ENCODE data around the gene SECTM1. TPM values are rescaled to one million over a fixed set of nuclear protein-coding genes. Genes with fewer than 3 reads are reported as not detected.

The SECTM1 gene
- total RNA-seq, 2 donors from 2014 or later = 29.1 to 76.3 TPM

GRCh38 chr17:82300228-82300627 lies 33.3 kb downstream of the SECTM1 start:
- intact Hi-C loops (cut with DNase I) = no loop called here
- Histone ChIP-seq H3K4me1 (peaks cover 21% of the 10 kb centered on the region), H3K4me3 (no peak overlapping the region), H3K36me3 (no peaks in the 10 kb centered on the region), H3K9me3 (no peaks in the 10 kb centered on the region), H3K27me3 (peaks cover 4% of the 10 kb centered on the region), H3K27ac (no peak overlapping the region), H3K9ac (ENCODE audit: low read depth in 2 of 2, low read length in 2 of 2) (no peak overlapping the region)
- DNase-seq = no peak
- TF ChIP-seq CTCF (IDR thresholded peaks at IDR 0.05) = no peak

- intact Hi-C loops (cut with DNase I) = no loop called here
- DNase-seq = no peak
Measured at GRCh38 chr17:82299452-82299851, 34.1 kb downstream of the SECTM1 start.

GRCh38 chr17:82298538-82299421 lies 34.8 kb downstream of the SECTM1 start:
- Histone ChIP-seq H3K4me1 (peaks cover 21% of the 10 kb centered on the region), H3K4me3 (peak overlapping the region; percentile 35), H3K9ac (ENCODE audit: low read depth in 2 of 2, low read length in 2 of 2) (peak overlapping the region; percentile 81 to 91), H3K27ac (peak overlapping the region; percentile 80), H3K9me3 (no peaks in the 10 kb centered on the region), H3K36me3 (no peaks in the 10 kb centered on the region), H3K27me3 (peaks cover 4% of the 10 kb centered on the region)
- intact Hi-C loops (cut with DNase I) = no loop called here
- no peak for TF ChIP-seq CTCF (IDR thresholded peaks at IDR 0.05)
- DNase-seq = no peak

More at GRCh38 chr17:82299452-82299851, 34.1 kb downstream of the SECTM1 start:
- Histone ChIP-seq H3K36me3 (no peaks in the 10 kb centered on the region), H3K4me3 (no peak overlapping the region), H3K4me1 (peaks cover 21% of the 10 kb centered on the region), H3K9me3 (no peaks in the 10 kb centered on the region), H3K9ac (ENCODE audit: low read depth in 2 of 2, low read length in 2 of 2) (no peak overlapping the region), H3K27me3 (peaks cover 4% of the 10 kb centered on the region), H3K27ac (no peak overlapping the region)
- no peak for TF ChIP-seq CTCF (IDR thresholded peaks at IDR 0.05)

GRCh38 chr17:82297714-82298537 lies 35.6 kb downstream of the SECTM1 start:
- intact Hi-C loops (cut with DNase I) = no loop called here

More at GRCh38 chr17:82297714-82298537, 35.6 kb downstream of the SECTM1 start:
- Histone ChIP-seq H3K36me3 (no peaks in the 10 kb centered on the region), H3K9ac (ENCODE audit: low read depth in 2 of 2, low read length in 2 of 2) (peak overlapping the region; percentile 81 to 91), H3K4me3 (peak overlapping the region; percentile 35), H3K27ac (peak overlapping the region; percentile 80), H3K9me3 (no peaks in the 10 kb centered on the region), H3K27me3 (peaks cover 4% of the 10 kb centered on the region), H3K4me1 (peaks cover 21% of the 10 kb centered on the region)
- no peak for TF ChIP-seq CTCF (IDR thresholded peaks at IDR 0.05)
- peak; percentile 94 for DNase-seq

All from colonic mucosa (tissue), 4 donors.